ENCODE measurements around the gene PARD3B.

- TF ChIP-seq CEBPB (IDR thresholded peaks at IDR 0.05; ENCODE audit: low read depth, low read length) (no peak), RFX5 (IDR thresholded peaks at IDR 0.05; ENCODE audit: low read depth, low read length) (no peak), CTCF (conservative IDR thresholded peaks at IDR 0.05; ENCODE audit: low read depth, low read length) (no peak), USF2 (IDR thresholded peaks at IDR 0.05; ENCODE audit: low read depth, low read length) (no peak), RAD21 (IDR thresholded peaks at IDR 0.05; ENCODE audit: low read length) (no peak), CHD1 (IDR thresholded peaks at IDR 0.05; ENCODE audit: low read depth, low read length) (no peak), ELK1 (IDR thresholded peaks at IDR 0.05; ENCODE audit: borderline replicate concordance, low read depth, low read length) (no peak), POLR2A (IDR thresholded peaks at IDR 0.05; ENCODE audit: low read depth, low read length) (no peak), NFE2L2 (IDR thresholded peaks at IDR 0.05; ENCODE audit: low read depth, low read length) (no peak), RCOR1 (IDR thresholded peaks at IDR 0.05; ENCODE audit: insufficient replicate concordance, low read length) (no peak), MXI1 (IDR thresholded peaks at IDR 0.05; ENCODE audit: borderline replicate concordance, low read depth, low read length) (no peak), FOS (IDR thresholded peaks at IDR 0.05; ENCODE audit: low read depth, low read length) (no peak), MAZ (IDR thresholded peaks at IDR 0.05; ENCODE audit: borderline replicate concordance, low read depth, low read length) (no peak), BHLHE40 (IDR thresholded peaks at IDR 0.05; ENCODE audit: low read depth, low read length) (no peak)
Observed at GRCh38 chr2:205499006-205499405, 953.7 kb downstream of the PARD3B start.
